ENCODE data around the gene PEF1. TPM values are rescaled to one million over a fixed set of nuclear protein-coding genes. Genes with fewer than 3 reads are reported as not detected.

The PEF1 gene
- total and polyA plus RNA-seq, 9 donors = 31.7 to 65.2 (median 58.2) TPM

DNA sequence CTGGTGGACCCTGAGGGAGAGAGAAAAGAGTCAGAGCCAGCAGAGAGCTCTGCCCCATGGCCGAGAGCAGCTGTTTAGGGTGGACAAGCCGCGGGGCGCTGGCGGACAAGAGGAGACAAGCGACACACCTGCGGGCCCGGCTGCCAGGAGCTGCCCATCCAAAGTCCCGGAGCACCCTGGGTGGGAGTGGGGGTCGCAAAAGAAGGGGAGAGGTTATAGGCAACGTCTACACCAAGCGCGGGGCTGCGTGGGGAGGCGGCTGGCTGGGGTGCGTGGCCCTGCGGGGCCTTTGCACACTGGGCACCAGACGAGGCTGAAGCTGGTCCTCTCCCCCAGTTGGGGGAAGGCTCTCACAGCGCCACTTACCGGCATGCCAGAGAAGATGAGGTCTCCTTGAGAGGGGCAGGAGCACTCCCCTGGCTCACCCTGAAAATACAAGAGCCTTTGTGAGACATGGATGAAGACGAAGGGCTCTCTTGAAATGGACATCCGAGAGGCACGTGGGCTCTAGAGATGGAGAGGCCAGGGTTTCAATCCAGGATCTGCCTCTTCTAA, 35.1 kb upstream of the PEF1 start:
- no peaks in the 10 kb centered on the region for H3K36me3 ChIP-seq
- no peak for DNase-seq
- no peaks in the 10 kb centered on the region for H3K27me3 ChIP-seq
- WGBS, 3 donors = 81 to 83% (median 83%) methylated on average over 23 of the region's 23 CpGs
- H3K4me3 ChIP-seq = no peak overlapping the region
- intact Hi-C loops (cut with DNase I) = no loop called here
- TF ChIP-seq POLR2A (IDR thresholded peaks at IDR 0.05) (no peak), EP300 (IDR thresholded peaks at IDR 0.05) (no peak)
- TF ChIP-seq, protein P1, sequence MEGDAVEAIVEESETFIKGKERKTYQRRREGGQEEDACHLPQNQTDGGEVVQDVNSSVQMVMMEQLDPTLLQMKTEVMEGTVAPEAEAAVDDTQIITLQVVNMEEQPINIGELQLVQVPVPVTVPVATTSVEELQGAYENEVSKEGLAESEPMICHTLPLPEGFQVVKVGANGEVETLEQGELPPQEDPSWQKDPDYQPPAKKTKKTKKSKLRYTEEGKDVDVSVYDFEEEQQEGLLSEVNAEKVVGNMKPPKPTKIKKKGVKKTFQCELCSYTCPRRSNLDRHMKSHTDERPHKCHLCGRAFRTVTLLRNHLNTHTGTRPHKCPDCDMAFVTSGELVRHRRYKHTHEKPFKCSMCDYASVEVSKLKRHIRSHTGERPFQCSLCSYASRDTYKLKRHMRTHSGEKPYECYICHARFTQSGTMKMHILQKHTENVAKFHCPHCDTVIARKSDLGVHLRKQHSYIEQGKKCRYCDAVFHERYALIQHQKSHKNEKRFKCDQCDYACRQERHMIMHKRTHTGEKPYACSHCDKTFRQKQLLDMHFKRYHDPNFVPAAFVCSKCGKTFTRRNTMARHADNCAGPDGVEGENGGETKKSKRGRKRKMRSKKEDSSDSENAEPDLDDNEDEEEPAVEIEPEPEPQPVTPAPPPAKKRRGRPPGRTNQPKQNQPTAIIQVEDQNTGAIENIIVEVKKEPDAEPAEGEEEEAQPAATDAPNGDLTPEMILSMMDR (IDR thresholded peaks at IDR 0.05) = no peak
- H3K27ac ChIP-seq = no peak overlapping the region
- H3K4me1 ChIP-seq (ENCODE audit: insufficient read depth) = no peaks in the 10 kb centered on the region
- no peaks in the 10 kb centered on the region for H3K9me3 ChIP-seq

GRCh38 chr1:31679091-31679490, 34.4 kb upstream of the PEF1 start:
- Histone ChIP-seq H3K27me3 (no peaks in the 10 kb centered on the region), H3K4me1 (ENCODE audit: insufficient read depth) (no peaks in the 10 kb centered on the region), H3K36me3 (no peaks in the 10 kb centered on the region), H3K27ac (no peak overlapping the region), H3K9me3 (no peaks in the 10 kb centered on the region), H3K4me3 (no peak overlapping the region)
- 36 to 42% (median 39%) methylated on average over 2 of the region's 2 CpGs for WGBS, 3 donors
- DNase-seq = no peak
- TF ChIP-seq, protein P1 (IDR thresholded peaks at IDR 0.05) = no peak
- no peak for TF ChIP-seq EP300 (IDR thresholded peaks at IDR 0.05)
- TF ChIP-seq POLR2A (IDR thresholded peaks at IDR 0.05) = no peak
- intact Hi-C loops (cut with DNase I) = no loop called here

DNA sequence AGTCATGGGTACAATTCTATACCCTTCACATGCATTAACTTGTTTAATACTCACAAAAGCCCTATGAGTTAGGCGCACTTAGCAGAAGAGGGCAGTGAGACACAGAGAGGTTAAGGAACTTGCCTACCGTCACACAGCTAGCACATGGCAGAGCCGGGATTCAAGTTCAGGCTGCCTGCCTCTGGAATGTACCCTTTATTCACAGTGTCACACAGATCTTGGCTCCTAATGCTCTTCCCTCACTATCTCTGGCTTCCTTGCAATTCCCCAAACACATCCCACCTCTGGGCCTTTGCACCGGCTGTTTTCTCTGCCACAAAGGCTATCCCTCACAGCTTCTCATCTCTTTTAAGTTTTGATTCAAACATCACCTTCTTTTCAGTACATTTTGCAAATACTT, 34.0 kb upstream of the PEF1 start:
- intact Hi-C loops (cut with DNase I) = no loop called here
- H3K9me3 ChIP-seq = no peaks in the 10 kb centered on the region
- H3K4me1 ChIP-seq (ENCODE audit: insufficient read depth) = no peaks in the 10 kb centered on the region
- 84 to 91% (median 84%) methylated on average over 4 of the region's 4 CpGs for WGBS, 3 donors
- TF ChIP-seq EP300 (IDR thresholded peaks at IDR 0.05) (no peak), POLR2A (IDR thresholded peaks at IDR 0.05) (no peak)
- TF ChIP-seq, protein P1 (IDR thresholded peaks at IDR 0.05) = no peak
- H3K4me3 ChIP-seq = no peak overlapping the region
- H3K27me3 ChIP-seq = no peaks in the 10 kb centered on the region
- H3K27ac ChIP-seq = no peak overlapping the region
- H3K36me3 ChIP-seq = no peaks in the 10 kb centered on the region
- no peak for DNase-seq

GRCh38 chr1:31677949-31678348, 33.3 kb upstream of the PEF1 start:
- intact Hi-C loops (cut with DNase I) = no loop called here
- H3K4me1 ChIP-seq (ENCODE audit: insufficient read depth) = no peaks in the 10 kb centered on the region
- no peaks in the 10 kb centered on the region for H3K9me3 ChIP-seq
- H3K27ac ChIP-seq = no peak overlapping the region
- 70 to 81% (median 77%) methylated on average over 6 of the region's 6 CpGs for WGBS, 3 donors
- no peaks in the 10 kb centered on the region for H3K27me3 ChIP-seq
- H3K4me3 ChIP-seq = no peak overlapping the region
- TF ChIP-seq EP300 (IDR thresholded peaks at IDR 0.05) (no peak), POLR2A (IDR thresholded peaks at IDR 0.05) (no peak)
- TF ChIP-seq, protein P1 (IDR thresholded peaks at IDR 0.05) = no peak
- H3K36me3 ChIP-seq = no peaks in the 10 kb centered on the region
- DNase-seq = no peak

All from ovary (tissue), 9 donors.